RWPE1 (cell line): Measurements from ENCODE around the gene TBC1D22A.

Experiments
- CTCF ChIA-PET: fragments of 350-600 bp; sonication (Branson Sonifier 250); formaldehyde crosslinking; extraction: SDS; loops from one replicate; lab custom pipeline; 2021; lab: Yijun Ruan, JAX
- POLR2A ChIA-PET: fragments of 400-600 bp; formaldehyde crosslinking; extraction: SDS; loops from one replicate; lab custom pipeline; 2020; ENCODE audit warnings: antibody characterized with exemption; ENCODE audit not compliant: low non-redundant PET; lab: Yijun Ruan, JAX
- DNase-seq: peaks from one replicate; pipeline ENCODE4 v3.0.0; 2012; ENCODE audit warnings: low spot score
- H3K27ac ChIP-seq: fragments of 450-650 bp; 2 replicates; pipeline ENCODE4 v1.5.1; 2017
- TF ChIP-seq, protein P1 (sequence below): fragments of 450-650 bp; conservative IDR thresholded peaks from 2 replicates; pipeline ENCODE4 v1.5.1; 2017; ENCODE audit warnings: low read depth, mild to moderate bottlenecking

TBC1D22A gene

DNA sequence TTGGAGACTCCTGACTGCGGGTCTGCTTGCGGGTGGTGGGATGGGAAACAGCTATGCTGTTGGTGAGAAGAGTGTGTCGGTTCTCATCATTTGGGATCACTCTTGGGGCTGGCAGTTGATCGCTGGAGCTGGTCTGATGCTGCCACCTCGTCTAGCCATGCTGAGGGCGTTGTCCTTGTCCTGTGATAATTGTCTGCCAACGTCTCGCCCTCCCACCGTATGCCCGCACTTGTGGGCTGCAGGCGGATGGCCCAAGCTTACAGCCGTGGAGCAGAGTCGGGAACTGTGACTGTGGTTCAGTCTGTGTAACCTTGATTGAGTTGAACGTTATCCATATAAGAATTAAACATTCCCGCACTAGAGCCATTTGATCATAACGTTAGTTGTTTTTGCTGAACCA, 204.4 kb downstream of the TBC1D22A start:
- CTCF ChIA-PET = no interaction called here
- POLR2A ChIA-PET = no interaction called here
- no peak for DNase-seq
- no peak overlapping the region for H3K27ac ChIP-seq
- TF ChIP-seq, protein P1, sequence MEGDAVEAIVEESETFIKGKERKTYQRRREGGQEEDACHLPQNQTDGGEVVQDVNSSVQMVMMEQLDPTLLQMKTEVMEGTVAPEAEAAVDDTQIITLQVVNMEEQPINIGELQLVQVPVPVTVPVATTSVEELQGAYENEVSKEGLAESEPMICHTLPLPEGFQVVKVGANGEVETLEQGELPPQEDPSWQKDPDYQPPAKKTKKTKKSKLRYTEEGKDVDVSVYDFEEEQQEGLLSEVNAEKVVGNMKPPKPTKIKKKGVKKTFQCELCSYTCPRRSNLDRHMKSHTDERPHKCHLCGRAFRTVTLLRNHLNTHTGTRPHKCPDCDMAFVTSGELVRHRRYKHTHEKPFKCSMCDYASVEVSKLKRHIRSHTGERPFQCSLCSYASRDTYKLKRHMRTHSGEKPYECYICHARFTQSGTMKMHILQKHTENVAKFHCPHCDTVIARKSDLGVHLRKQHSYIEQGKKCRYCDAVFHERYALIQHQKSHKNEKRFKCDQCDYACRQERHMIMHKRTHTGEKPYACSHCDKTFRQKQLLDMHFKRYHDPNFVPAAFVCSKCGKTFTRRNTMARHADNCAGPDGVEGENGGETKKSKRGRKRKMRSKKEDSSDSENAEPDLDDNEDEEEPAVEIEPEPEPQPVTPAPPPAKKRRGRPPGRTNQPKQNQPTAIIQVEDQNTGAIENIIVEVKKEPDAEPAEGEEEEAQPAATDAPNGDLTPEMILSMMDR = no peak

DNA sequence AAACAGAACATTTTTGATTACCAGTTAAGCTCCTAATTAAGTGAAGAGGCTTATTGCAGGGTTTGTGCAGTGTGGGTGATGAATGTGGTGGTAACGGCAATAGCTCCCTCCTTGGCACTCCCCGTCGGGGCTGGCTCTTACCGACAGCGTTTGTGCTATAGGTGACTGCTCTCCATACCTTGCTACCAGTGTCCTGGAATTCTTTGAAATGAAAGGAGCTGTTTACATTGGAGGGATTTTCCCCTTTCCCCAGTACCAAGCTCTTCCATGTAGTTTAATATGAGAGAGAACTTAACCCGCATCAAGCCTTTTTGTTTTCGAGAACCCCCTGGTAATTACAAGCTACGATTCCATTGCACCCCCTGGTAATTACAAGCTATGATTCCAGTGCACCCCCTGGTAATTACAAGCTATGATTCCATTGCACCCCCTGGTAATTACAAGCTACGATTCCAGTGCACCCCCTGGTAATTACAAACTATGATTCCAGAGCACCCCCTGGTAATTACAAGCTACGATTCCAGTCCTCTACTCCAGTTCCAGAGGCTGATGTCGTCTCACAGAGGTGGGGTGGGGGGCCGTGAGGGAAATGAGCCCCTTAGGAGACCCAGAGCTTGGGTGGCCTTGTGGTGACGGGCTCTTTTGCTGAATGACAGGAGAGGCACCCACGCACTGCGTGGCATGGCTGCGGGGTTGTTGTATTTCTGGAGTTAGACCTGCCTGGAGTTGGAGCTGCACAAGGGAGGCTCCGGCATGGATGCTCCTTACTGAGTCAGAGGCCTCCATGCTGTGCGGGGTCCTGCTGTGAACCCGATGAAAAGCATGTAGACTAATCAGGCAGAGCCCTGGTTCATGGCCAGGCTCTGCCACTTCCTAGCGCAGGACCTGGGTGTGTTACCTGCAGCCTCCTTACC, 205.3 kb downstream of the TBC1D22A start:
- H3K27ac ChIP-seq = no peak overlapping the region
- CTCF ChIA-PET = interaction anchor here (0.6 kb wide), 2 partner anchors 19 to 43 kb away, joined by 4 read pairs; no protein-coding TSS in a partner anchor
- TF ChIP-seq, protein P1 = no peak
- POLR2A ChIA-PET = no interaction called here
- DNase-seq = no peak

DNA sequence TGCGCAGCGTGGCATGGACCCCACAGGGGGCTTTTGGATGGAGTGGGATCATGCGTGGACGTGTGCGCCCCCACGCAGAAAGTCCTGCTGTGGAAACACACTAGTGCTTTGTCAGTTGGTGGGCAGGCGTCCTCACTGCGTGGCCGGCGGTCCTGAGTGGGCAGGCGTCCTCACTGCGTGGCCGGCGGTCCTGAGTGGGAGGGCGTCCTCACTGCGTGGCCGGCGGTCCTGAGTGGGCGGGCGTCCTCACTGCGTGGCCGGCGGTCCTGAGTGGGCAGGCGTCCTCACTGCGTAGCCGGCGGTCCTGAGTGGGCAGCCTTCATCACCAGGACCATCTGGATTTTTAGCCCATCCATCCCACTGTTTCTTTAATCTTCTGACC, 205.9 kb downstream of the TBC1D22A start:
- no peak for DNase-seq
- TF ChIP-seq, protein P1 = no peak
- POLR2A ChIA-PET = no interaction called here
- no peak overlapping the region for H3K27ac ChIP-seq
- CTCF ChIA-PET = no interaction called here

DNA sequence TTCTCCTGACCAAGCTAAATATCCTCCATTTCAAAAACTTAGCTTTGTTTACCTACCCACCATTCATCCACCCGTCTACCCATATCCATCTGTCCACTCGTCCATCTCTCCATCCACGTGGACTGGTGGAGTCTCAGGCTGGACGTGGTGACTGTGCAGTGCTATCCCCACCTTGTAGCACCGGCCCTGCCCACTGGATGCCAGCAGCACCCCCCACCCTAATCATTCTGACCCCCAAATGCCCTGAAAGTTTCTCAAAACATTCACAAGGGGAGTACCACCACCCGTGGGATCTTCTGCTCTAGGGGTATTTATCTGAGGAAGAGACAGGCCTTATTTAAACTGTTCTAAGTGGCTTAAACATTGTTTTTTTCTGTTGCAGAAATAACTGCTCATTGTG, 206.4 kb downstream of the TBC1D22A start:
- no peak for DNase-seq
- H3K27ac ChIP-seq = no peak overlapping the region
- TF ChIP-seq, protein P1 = no peak
- CTCF ChIA-PET = no interaction called here
- POLR2A ChIA-PET = no interaction called here

DNA sequence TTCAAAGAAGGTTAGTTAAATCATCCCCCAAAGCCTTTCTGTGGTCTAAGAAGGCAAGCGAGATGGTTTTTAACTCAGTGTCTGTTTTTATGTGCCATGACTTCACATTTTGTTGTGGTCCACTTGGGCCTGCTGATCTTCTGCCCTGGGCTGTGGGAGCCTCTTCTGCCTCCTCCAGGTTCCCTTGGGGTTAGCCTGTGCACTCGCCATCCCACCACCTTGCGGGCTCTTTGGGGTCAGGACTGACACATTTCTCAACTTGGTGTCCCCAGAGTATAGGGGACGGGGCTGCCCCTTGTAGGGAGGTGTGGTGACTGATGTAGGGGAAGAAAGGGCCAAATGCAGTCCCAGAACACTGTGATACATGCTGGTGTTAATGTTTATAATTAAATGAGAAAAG, 207.0 kb downstream of the TBC1D22A start:
- no peak for DNase-seq
- POLR2A ChIA-PET = no interaction called here
- TF ChIP-seq, protein P1 = no peak
- no peak overlapping the region for H3K27ac ChIP-seq
- CTCF ChIA-PET = no interaction called here

DNA sequence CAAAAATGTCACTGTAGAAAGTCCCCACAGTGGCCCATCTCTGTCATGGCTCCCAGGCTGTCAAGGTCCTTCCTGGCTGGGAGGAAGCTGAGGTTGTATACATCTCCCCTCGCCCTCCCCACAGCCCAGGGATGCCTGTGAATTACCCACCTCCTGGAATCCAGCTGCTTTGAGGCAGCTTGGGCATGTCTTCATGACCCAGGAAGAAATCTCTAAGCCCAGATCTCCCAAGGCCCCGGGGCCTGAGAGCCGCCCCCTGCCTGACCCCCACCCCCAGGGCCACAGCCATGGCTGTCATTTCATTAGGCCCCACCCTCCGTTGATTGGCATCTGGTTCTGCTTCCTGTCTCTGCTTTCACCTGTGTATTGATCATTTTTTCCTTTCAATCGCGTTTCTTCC, 207.5 kb downstream of the TBC1D22A start:
- H3K27ac ChIP-seq = no peak overlapping the region
- TF ChIP-seq, protein P1 = no peak
- ChIA-PET POLR2A (no interaction called here), CTCF (no interaction called here)
- no peak for DNase-seq
